MM.1S (cell line): ENCODE data around the gene FOXJ1.

ENCODE experiments used
- EZH2 ChIP-seq: fragments of 300-600 bp; sonication (generic); optimal IDR thresholded peaks from 2 replicates; pipeline ENCODE3; 2017; ENCODE audit warnings: low read depth, mild to moderate bottlenecking, antibody characterized with exemption, low read length, mixed read lengths
- EZH2phosphoT487 ChIP-seq: fragments of 300-600 bp; sonication (generic); IDR thresholded peaks from 2 replicates; pipeline ENCODE4 v1.6.1; 2018; ENCODE audit warnings: antibody characterized with exemption, low read length
- TF ChIP-seq, protein P1 (sequence below): fragments of 300-600 bp; sonication (generic); IDR thresholded peaks from 2 replicates; pipeline ENCODE4 v1.5.1; 2016; ENCODE audit warnings: antibody characterized with exemption, low read length, mixed read lengths

DNA sequence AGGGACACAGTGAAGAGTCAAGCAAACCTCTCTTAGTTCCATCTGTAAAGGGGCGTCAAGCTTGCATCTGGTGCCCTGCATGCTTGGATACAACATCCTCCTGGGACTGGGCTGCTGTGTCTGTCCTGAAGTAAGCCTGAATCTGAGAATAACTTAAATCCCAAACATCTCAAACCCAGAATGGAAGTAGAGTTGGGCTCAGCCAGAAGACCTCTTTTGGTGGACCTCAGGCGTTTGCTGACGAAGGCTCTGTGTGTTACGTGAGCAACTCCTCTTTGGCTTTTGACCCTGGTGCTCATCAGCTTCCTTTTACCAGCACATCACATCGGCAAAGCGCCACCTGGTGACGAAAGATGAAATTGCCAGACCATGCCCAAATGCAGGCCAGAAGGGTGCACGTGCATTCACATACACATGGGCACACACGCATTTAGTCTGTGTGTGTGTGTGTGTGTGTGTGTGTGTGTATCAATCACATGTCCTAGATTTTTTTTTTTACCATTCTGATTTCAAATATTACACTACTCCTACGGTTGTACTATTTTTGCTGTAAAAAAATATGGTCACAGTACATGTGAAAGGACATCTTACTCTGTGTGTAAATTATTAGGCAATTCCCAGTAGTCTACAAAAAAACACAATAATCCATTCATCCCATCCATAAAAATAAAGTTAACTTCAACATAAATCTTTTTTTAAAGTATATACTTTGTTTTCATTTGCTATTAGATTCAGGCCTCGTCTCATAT, 41.1 kb upstream of the FOXJ1 start:
- TF ChIP-seq, protein P1, sequence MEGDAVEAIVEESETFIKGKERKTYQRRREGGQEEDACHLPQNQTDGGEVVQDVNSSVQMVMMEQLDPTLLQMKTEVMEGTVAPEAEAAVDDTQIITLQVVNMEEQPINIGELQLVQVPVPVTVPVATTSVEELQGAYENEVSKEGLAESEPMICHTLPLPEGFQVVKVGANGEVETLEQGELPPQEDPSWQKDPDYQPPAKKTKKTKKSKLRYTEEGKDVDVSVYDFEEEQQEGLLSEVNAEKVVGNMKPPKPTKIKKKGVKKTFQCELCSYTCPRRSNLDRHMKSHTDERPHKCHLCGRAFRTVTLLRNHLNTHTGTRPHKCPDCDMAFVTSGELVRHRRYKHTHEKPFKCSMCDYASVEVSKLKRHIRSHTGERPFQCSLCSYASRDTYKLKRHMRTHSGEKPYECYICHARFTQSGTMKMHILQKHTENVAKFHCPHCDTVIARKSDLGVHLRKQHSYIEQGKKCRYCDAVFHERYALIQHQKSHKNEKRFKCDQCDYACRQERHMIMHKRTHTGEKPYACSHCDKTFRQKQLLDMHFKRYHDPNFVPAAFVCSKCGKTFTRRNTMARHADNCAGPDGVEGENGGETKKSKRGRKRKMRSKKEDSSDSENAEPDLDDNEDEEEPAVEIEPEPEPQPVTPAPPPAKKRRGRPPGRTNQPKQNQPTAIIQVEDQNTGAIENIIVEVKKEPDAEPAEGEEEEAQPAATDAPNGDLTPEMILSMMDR: peak; percentile 93
- TF ChIP-seq EZH2phosphoT487 (no peak), EZH2 (no peak)
